Glutamatergic neuron (in vitro differentiated cells): ENCODE measurements around the gene NAPA. TPM values are rescaled to one million over a fixed set of nuclear protein-coding genes. Genes with fewer than 3 reads are reported as not detected.

Experiments
- DNase-seq: peaks from one replicate; pipeline ENCODE4 v3.0.0; 2022
- H3K27ac Mint-ChIP-seq: one replicate; pipeline ENCODE4 v1.8.0; 2020; ENCODE audit warnings: mild to moderate bottlenecking, mixed read lengths, inconsistent platforms; ENCODE audit not compliant: unreplicated experiment
- H3K27me3 Mint-ChIP-seq: one replicate; pipeline ENCODE4 v1.8.0; 2020; ENCODE audit warnings: mild to moderate bottlenecking, moderate library complexity, mixed read lengths, inconsistent platforms; ENCODE audit not compliant: unreplicated experiment
- H3K36me3 Mint-ChIP-seq: one replicate; pipeline ENCODE4 v1.8.0; 2020; ENCODE audit warnings: mild to moderate bottlenecking, mixed read lengths, inconsistent platforms; ENCODE audit not compliant: unreplicated experiment
- H3K4me1 Mint-ChIP-seq: one replicate; pipeline ENCODE4 v1.8.0; 2020; ENCODE audit warnings: mild to moderate bottlenecking, low read depth, mixed read lengths, inconsistent platforms; ENCODE audit not compliant: unreplicated experiment
- H3K4me3 Mint-ChIP-seq: one replicate; pipeline ENCODE4 v1.8.0; 2020; ENCODE audit warnings: mild to moderate bottlenecking, mixed read lengths, inconsistent platforms; ENCODE audit not compliant: unreplicated experiment
- H3K9me3 Mint-ChIP-seq: one replicate; pipeline ENCODE4 v1.8.0; 2020; ENCODE audit warnings: mild to moderate bottlenecking, moderate library complexity, mixed read lengths, inconsistent platforms; ENCODE audit not compliant: unreplicated experiment
- total RNA-seq: library from RNA; stranded (reverse); fragmentation: NEBNext Ultra II Directional; extraction: Animal tissue kit (Norgen Biotek cat#: 25700); gene quantifications from one replicate; pipeline ENCODE4 v1.2.1, GENCODE V29; 2021; ENCODE audit not compliant: unreplicated experiment
- TF ChIP-seq, protein P1 (sequence below): fragments of 200-600 bp; sonication (generic); IDR thresholded peaks from one replicate; pipeline ENCODE4 v1.5.0; 2021; ENCODE audit not compliant: partially characterized antibody, unreplicated experiment

The NAPA gene
- total RNA-seq, 1 donor from 2014 or later = 262 TPM

GRCh38 chr19:47470447-47471195 is 44.2 kb downstream of the NAPA start:
- H3K9me3 Mint-ChIP-seq = peaks cover 8% of the 10 kb centered on the region
- TF ChIP-seq, protein P1, sequence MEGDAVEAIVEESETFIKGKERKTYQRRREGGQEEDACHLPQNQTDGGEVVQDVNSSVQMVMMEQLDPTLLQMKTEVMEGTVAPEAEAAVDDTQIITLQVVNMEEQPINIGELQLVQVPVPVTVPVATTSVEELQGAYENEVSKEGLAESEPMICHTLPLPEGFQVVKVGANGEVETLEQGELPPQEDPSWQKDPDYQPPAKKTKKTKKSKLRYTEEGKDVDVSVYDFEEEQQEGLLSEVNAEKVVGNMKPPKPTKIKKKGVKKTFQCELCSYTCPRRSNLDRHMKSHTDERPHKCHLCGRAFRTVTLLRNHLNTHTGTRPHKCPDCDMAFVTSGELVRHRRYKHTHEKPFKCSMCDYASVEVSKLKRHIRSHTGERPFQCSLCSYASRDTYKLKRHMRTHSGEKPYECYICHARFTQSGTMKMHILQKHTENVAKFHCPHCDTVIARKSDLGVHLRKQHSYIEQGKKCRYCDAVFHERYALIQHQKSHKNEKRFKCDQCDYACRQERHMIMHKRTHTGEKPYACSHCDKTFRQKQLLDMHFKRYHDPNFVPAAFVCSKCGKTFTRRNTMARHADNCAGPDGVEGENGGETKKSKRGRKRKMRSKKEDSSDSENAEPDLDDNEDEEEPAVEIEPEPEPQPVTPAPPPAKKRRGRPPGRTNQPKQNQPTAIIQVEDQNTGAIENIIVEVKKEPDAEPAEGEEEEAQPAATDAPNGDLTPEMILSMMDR = no peak
- DNase-seq = no peak
- peaks cover 8% of the 10 kb centered on the region for H3K27me3 Mint-ChIP-seq
- peaks cover 25% of the 10 kb centered on the region for H3K4me1 Mint-ChIP-seq
- no peaks in the 10 kb centered on the region for H3K36me3 Mint-ChIP-seq
- H3K27ac Mint-ChIP-seq = peak overlapping the region; percentile 90
- H3K4me3 Mint-ChIP-seq = peak overlapping the region; percentile 92

DNA sequence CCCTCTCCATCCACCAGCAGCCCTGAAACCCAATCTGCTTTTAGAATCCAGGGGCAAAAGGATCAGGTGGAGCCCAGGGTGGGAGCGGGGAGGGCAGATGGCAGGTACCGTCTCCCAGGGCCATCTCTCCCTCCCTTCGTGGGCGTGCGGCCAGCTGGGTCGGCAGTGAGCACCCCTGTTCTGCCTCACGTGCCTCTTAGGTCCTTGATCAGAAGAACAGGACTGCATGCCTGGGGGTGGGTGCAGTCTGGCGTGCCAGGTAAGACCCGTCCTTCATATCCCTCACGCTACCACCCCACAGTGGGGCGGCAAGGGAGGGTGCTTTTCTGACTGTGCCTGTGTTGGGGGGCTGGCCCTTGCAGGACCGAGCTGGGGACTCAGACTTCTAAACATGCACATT is 45.1 kb downstream of the NAPA start:
- Mint-ChIP-seq H3K36me3 (no peaks in the 10 kb centered on the region), H3K27me3 (peaks cover 8% of the 10 kb centered on the region), H3K27ac (peak overlapping the region; percentile 9), H3K9me3 (peaks cover 3% of the 10 kb centered on the region), H3K4me3 (peak overlapping the region; percentile 92), H3K4me1 (peaks cover 22% of the 10 kb centered on the region)
- no peak for DNase-seq
- TF ChIP-seq, protein P1 = no peak

- no peak for DNase-seq
- Mint-ChIP-seq H3K9me3 (peaks cover 3% of the 10 kb centered on the region), H3K27me3 (peaks cover 10% of the 10 kb centered on the region), H3K27ac (peak overlapping the region; percentile 33), H3K4me1 (peaks cover 24% of the 10 kb centered on the region), H3K4me3 (peak overlapping the region; percentile 92), H3K36me3 (no peaks in the 10 kb centered on the region)
- TF ChIP-seq, protein P1 = no peak
Measured at GRCh38 chr19:47469363-47469700, 45.5 kb downstream of the NAPA start.

- Mint-ChIP-seq H3K4me3 (no peak overlapping the region), H3K36me3 (no peaks in the 10 kb centered on the region), H3K27me3 (peaks cover 10% of the 10 kb centered on the region), H3K9me3 (peaks cover 3% of the 10 kb centered on the region), H3K27ac (peak overlapping the region; percentile 75), H3K4me1 (peaks cover 24% of the 10 kb centered on the region)
- DNase-seq = no peak
- TF ChIP-seq, protein P1 = no peak
Measured at GRCh38 chr19:47467914-47468313, 46.9 kb downstream of the NAPA start.

GRCh38 chr19:47465957-47466356 is 48.9 kb downstream of the NAPA start:
- Mint-ChIP-seq H3K4me3 (no peak overlapping the region), H3K27me3 (peaks cover 10% of the 10 kb centered on the region)

More at GRCh38 chr19:47465957-47466356, 48.9 kb downstream of the NAPA start:
- Mint-ChIP-seq H3K9me3 (peaks cover 3% of the 10 kb centered on the region), H3K36me3 (no peaks in the 10 kb centered on the region), H3K27ac (no peak overlapping the region), H3K4me1 (peaks cover 24% of the 10 kb centered on the region)
- TF ChIP-seq, protein P1 = no peak
- no peak for DNase-seq
